Lower lobe of right lung (tissue), 2 donors: ENCODE results near the gene KCTD18. TPM values are rescaled to one million over a fixed set of nuclear protein-coding genes. Genes with fewer than 3 reads are reported as not detected.
A peak's percentile ranks its signal among the peaks of the same experiment; 100 is the strongest.

Experiments
- ATAC-seq, 2 donors: fragments of 200-7000 bp; cut with Tn5 transposase; one replicate each; pipeline ENCODE4 v1.9.1; 2020 to 2022; ENCODE audit warnings: mild to moderate bottlenecking in 2 of 2, moderate library complexity in 2 of 2
- DNase-seq: peaks from one replicate; pipeline ENCODE4 v3.0.0-alpha.2; 2020
- H3K27ac ChIP-seq: fragments of 200-600 bp; one replicate; pipeline ENCODE4 v1.8.0; 2022
- H3K27me3 ChIP-seq: fragments of 200-600 bp; one replicate; pipeline ENCODE4 v1.8.0; 2022; ENCODE audit warnings: low read depth
- H3K36me3 ChIP-seq: fragments of 200-600 bp; one replicate; pipeline ENCODE4 v1.8.0; 2022; ENCODE audit warnings: mild to moderate bottlenecking
- H3K4me1 ChIP-seq: fragments of 200-600 bp; one replicate; pipeline ENCODE4 v1.8.0; 2022
- H3K4me3 ChIP-seq: fragments of 200-600 bp; one replicate; pipeline ENCODE4 v1.8.0; 2022; ENCODE audit warnings: mild to moderate bottlenecking
- H3K9me3 ChIP-seq: fragments of 200-600 bp; one replicate; pipeline ENCODE4 v1.8.0; 2022
- CTCF ChIP-seq: fragments of 200-600 bp; IDR thresholded peaks from one replicate; pipeline ENCODE4 v1.8.0; 2022; ENCODE audit warnings: antibody characterized with exemption, mild to moderate bottlenecking
- intact Hi-C: fragments of 100-400 bp; cut with DNase I; formaldehyde crosslinking; loops from one replicate; pipeline ENCODE4 v1.11.0; 2022
- total RNA-seq: library from RNA; stranded (reverse); fragmentation: NEBNext Ultra II Directional; extraction: Animal tissue kit (Norgen Biotek cat#: 25700); gene quantifications from one replicate; pipeline ENCODE4 v1.2.1, GENCODE V29; 2021
- donor health status: DM: no; HTN: yes; CAD: no; lungs with severe emphysema.

KCTD18 gene
- total RNA-seq, 1 donor from 2014 or later: 14.3 TPM

- ATAC-seq (no peak), DNase-seq (no peak)
These were observed 58.4 kb downstream of the KCTD18 start for GRCh38 chr2:200451511-200451910.

GRCh38 chr2:200450288-200450687 is 59.6 kb downstream of the KCTD18 start:
- intact Hi-C loops: no loop called here
- TF ChIP-seq CTCF: no peak
- peak in 1 of 2 donors; percentile 24 for ATAC-seq

More at GRCh38 chr2:200451511-200451910, 58.4 kb downstream of the KCTD18 start:
- H3K9me3 ChIP-seq: no peaks in the 10 kb centered on the region
- peaks cover 13% of the 10 kb centered on the region for H3K4me1 ChIP-seq
- no peak overlapping the region for H3K27ac ChIP-seq
- TF ChIP-seq CTCF: no peak
- intact Hi-C loops: no loop called here
- no peak overlapping the region for H3K4me3 ChIP-seq
- H3K36me3 ChIP-seq: no peaks in the 10 kb centered on the region
- no peaks in the 10 kb centered on the region for H3K27me3 ChIP-seq

GRCh38 chr2:200449149-200449548 is 60.7 kb downstream of the KCTD18 start:
- Histone ChIP-seq H3K9me3 (no peaks in the 10 kb centered on the region), H3K4me1 (peaks cover 4% of the 10 kb centered on the region), H3K27me3 (no peaks in the 10 kb centered on the region), H3K27ac (no peak overlapping the region), H3K4me3 (no peak overlapping the region), H3K36me3 (peaks cover 9% of the 10 kb centered on the region)
- no peak for ATAC-seq
- no peak for TF ChIP-seq CTCF
- no peak for DNase-seq
- intact Hi-C loops: no loop called here

More at GRCh38 chr2:200450288-200450687, 59.6 kb downstream of the KCTD18 start:
- Histone ChIP-seq H3K4me1 (peaks cover 2% of the 10 kb centered on the region), H3K36me3 (peaks cover 9% of the 10 kb centered on the region), H3K4me3 (no peak overlapping the region), H3K9me3 (no peaks in the 10 kb centered on the region), H3K27me3 (no peaks in the 10 kb centered on the region), H3K27ac (no peak overlapping the region)
- no peak for DNase-seq

- intact Hi-C loops: no loop called here
These were observed 61.4 kb downstream of the KCTD18 start for GRCh38 chr2:200448455-200448854.

GRCh38 chr2:200447139-200447855 is 62.6 kb downstream of the KCTD18 start:
- ATAC-seq: no peak
- Histone ChIP-seq H3K36me3 (peaks cover 9% of the 10 kb centered on the region), H3K9me3 (no peaks in the 10 kb centered on the region), H3K27ac (no peak overlapping the region), H3K4me1 (peaks cover 5% of the 10 kb centered on the region), H3K4me3 (no peak overlapping the region), H3K27me3 (no peaks in the 10 kb centered on the region)
- intact Hi-C loops: no loop called here
- TF ChIP-seq CTCF: no peak
- no peak for DNase-seq

More at GRCh38 chr2:200448455-200448854, 61.4 kb downstream of the KCTD18 start:
- DNase-seq (no peak), ATAC-seq (no peak)
- Histone ChIP-seq H3K9me3 (no peaks in the 10 kb centered on the region), H3K4me1 (peaks cover 5% of the 10 kb centered on the region), H3K36me3 (peaks cover 9% of the 10 kb centered on the region), H3K27me3 (no peaks in the 10 kb centered on the region), H3K27ac (no peak overlapping the region), H3K4me3 (no peak overlapping the region)
- no peak for TF ChIP-seq CTCF
